Eye (tissue), 1 donor: ENCODE data around the gene LGMN.

Experiments used
- DNase-seq: peaks from one replicate; pipeline ENCODE4 v3.0.0-alpha.2; 2015

LGMN gene

GRCh38 chr14:92724516-92725340 lies 23.7 kb downstream of the LGMN start:
- DNase-seq = no peak

- no peak for DNase-seq
Observed at GRCh38 chr14:92719890-92720323, 28.5 kb downstream of the LGMN start.

GRCh38 chr14:92719421-92719820 lies 29.0 kb downstream of the LGMN start:
- DNase-seq = no peak

GRCh38 chr14:92718664-92719063 lies 29.8 kb downstream of the LGMN start:
- DNase-seq = no peak

- DNase-seq = no peak
Observed at GRCh38 chr14:92717571-92718042, 30.8 kb downstream of the LGMN start.

GRCh38 chr14:92716131-92716530 lies 32.3 kb downstream of the LGMN start:
- no peak for DNase-seq

GRCh38 chr14:92714739-92715307 lies 33.6 kb downstream of the LGMN start:
- peak; percentile 69 for DNase-seq

GRCh38 chr14:92712654-92713051 lies 35.8 kb downstream of the LGMN start:
- no peak for DNase-seq

- no peak for DNase-seq
Observed at GRCh38 chr14:92711976-92712653, 36.3 kb downstream of the LGMN start.

GRCh38 chr14:92710001-92710341 lies 38.5 kb downstream of the LGMN start:
- DNase-seq = no peak

- DNase-seq = no peak
Observed at GRCh38 chr14:92709340-92710000, 39.0 kb downstream of the LGMN start.

GRCh38 chr14:92706386-92706785 lies 42.0 kb downstream of the LGMN start:
- DNase-seq = no peak

GRCh38 chr14:92704821-92705220 lies 43.6 kb downstream of the LGMN start:
- no peak for DNase-seq

- no peak for DNase-seq
Observed at GRCh38 chr14:92704036-92704804, 44.2 kb downstream of the LGMN start.

- no peak for DNase-seq
Observed at GRCh38 chr14:92703516-92703915, 44.9 kb downstream of the LGMN start.

- no peak for DNase-seq
Observed at GRCh38 chr14:92702441-92702918, 45.9 kb downstream of the LGMN start.

GRCh38 chr14:92701826-92702225 lies 46.6 kb downstream of the LGMN start:
- no peak for DNase-seq

- no peak for DNase-seq
Observed at GRCh38 chr14:92698393-92698792, 50.0 kb downstream of the LGMN start.

GRCh38 chr14:92696366-92696765 lies 52.1 kb downstream of the LGMN start:
- DNase-seq = no peak

- no peak for DNase-seq
Observed at GRCh38 chr14:92695562-92695961, 52.9 kb downstream of the LGMN start.

- DNase-seq = no peak
Observed at GRCh38 chr14:92694807-92695206, 53.6 kb downstream of the LGMN start.

- no peak for DNase-seq
Observed at GRCh38 chr14:92693998-92694795, 54.2 kb downstream of the LGMN start.
